ENCODE measurements around the gene ABCC1. TPM values are rescaled to one million over a fixed set of nuclear protein-coding genes. Genes with fewer than 3 reads are reported as not detected.

The ABCC1 gene
- total RNA-seq, 1 donor from 2014 or later, result 53.7 TPM

- TF ChIP-seq CTCF (conservative IDR thresholded peaks at IDR 0.05), result no peak
- H3K27ac Mint-ChIP-seq, result no peak overlapping the region
Measured at GRCh38 chr16:16009401-16009800, 60.0 kb downstream of the ABCC1 start.

GRCh38 chr16:16010194-16010593 is 60.8 kb downstream of the ABCC1 start:
- Mint-ChIP-seq H3K36me3 (peaks cover 13% of the 10 kb centered on the region), H3K27me3 (no peaks in the 10 kb centered on the region), H3K4me3 (no peak overlapping the region), H3K4me1 (ENCODE audit: unreplicated experiment) (peaks cover 16% of the 10 kb centered on the region), H3K9me3 (no peaks in the 10 kb centered on the region), H3K27ac (no peak overlapping the region)
- DNase-seq (ENCODE audit: extremely low spot score, unreplicated experiment), result no peak
- no peak for TF ChIP-seq CTCF (conservative IDR thresholded peaks at IDR 0.05)

More at GRCh38 chr16:16009401-16009800, 60.0 kb downstream of the ABCC1 start:
- no peaks in the 10 kb centered on the region for H3K9me3 Mint-ChIP-seq
- peaks cover 13% of the 10 kb centered on the region for H3K36me3 Mint-ChIP-seq
- H3K4me1 Mint-ChIP-seq (ENCODE audit: unreplicated experiment), result peaks cover 16% of the 10 kb centered on the region
- H3K27me3 Mint-ChIP-seq, result no peaks in the 10 kb centered on the region
- no peak overlapping the region for H3K4me3 Mint-ChIP-seq
- no peak for DNase-seq (ENCODE audit: extremely low spot score, unreplicated experiment)

- Mint-ChIP-seq H3K9me3 (no peaks in the 10 kb centered on the region), H3K27me3 (no peaks in the 10 kb centered on the region), H3K27ac (no peak overlapping the region), H3K4me3 (no peak overlapping the region), H3K4me1 (ENCODE audit: unreplicated experiment) (peaks cover 8% of the 10 kb centered on the region), H3K36me3 (peaks cover 16% of the 10 kb centered on the region)
- TF ChIP-seq CTCF (conservative IDR thresholded peaks at IDR 0.05), result no peak
- DNase-seq (ENCODE audit: extremely low spot score, unreplicated experiment), result no peak
Measured at GRCh38 chr16:16012144-16012543, 62.7 kb downstream of the ABCC1 start.

DNA sequence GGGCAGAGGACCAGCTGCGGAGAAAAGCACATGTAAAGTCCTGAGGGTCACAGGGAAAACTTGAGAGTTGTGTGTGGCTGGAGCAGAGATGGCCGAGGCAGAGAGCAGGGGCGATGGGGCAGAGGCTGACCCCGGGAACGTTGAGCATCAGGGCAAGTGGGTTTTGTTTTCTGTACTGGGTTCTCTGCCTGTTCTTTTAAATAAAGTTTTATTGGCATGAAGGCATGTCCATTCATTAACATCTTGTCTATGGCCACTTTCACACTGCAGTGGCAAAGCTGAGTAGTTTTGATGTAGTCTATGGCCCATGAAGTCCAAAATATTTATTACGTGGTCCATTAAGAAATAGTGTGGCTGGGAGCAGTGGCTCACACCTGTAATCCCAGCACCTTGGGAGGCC is 64.4 kb downstream of the ABCC1 start:
- H3K36me3 Mint-ChIP-seq, result peaks cover 17% of the 10 kb centered on the region
- no peaks in the 10 kb centered on the region for H3K27me3 Mint-ChIP-seq
- TF ChIP-seq CTCF (conservative IDR thresholded peaks at IDR 0.05), result no peak
- no peaks in the 10 kb centered on the region for H3K9me3 Mint-ChIP-seq
- H3K4me3 Mint-ChIP-seq, result no peak overlapping the region
- peaks cover 4% of the 10 kb centered on the region for H3K4me1 Mint-ChIP-seq (ENCODE audit: unreplicated experiment)
- DNase-seq (ENCODE audit: extremely low spot score, unreplicated experiment), result no peak
- peak overlapping the region; percentile 11 for H3K27ac Mint-ChIP-seq

DNA sequence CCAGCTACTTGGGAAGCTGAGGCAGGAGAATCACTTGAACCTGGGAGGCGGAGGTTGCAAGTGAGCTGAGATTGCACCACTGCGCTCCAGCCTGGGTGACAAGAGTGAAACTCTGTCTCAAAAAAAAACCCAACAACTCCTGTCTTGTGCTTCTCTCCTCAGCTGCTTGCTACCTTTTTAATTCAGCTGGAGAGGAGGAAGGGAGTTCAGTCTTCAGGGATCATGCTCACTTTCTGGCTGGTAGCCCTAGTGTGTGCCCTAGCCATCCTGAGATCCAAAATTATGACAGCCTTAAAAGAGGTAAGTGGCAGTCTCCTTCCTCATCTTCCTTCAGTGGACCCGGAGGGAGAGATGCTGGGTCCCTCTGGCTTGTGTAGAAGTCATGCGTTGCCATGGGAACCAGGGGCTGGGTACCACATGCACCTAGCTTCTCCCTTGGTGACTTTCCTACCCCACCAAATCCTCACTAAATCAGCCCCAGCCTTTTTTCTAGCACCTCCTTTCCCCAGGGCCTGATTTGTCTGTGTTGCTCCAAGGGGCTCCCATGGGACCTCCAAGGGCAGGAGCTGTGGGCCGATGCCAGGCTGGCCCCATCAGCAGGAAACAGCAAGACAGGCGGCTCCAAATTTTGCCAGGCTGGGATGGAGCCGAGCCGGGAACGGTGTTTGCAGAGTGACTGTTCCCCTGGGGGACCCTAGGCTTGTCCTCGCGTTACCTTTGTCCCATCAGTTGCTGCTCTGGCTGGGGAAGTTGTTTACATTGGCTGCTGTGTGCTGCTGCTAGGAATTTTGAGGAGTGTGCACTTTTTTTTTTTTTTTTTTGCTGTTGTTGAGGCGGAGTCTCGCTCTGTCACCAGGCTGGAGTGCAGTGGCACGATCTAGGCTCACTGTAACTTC is 65.2 kb downstream of the ABCC1 start:
- Mint-ChIP-seq H3K4me1 (ENCODE audit: unreplicated experiment) (peaks cover 4% of the 10 kb centered on the region), H3K36me3 (peaks cover 13% of the 10 kb centered on the region), H3K27me3 (no peaks in the 10 kb centered on the region), H3K4me3 (no peak overlapping the region), H3K9me3 (no peaks in the 10 kb centered on the region), H3K27ac (peak overlapping the region; percentile 83)
- TF ChIP-seq CTCF (conservative IDR thresholded peaks at IDR 0.05), result no peak
- DNase-seq (ENCODE audit: extremely low spot score, unreplicated experiment), result no peak
